PC-3 (cell line): Measurements from ENCODE around the gene ZNF319. TPM values are rescaled to one million over a fixed set of nuclear protein-coding genes. Genes with fewer than 3 reads are reported as not detected.
A peak's percentile ranks its signal among the peaks of the same experiment; 100 is the strongest.

Experiments used
- ATAC-seq: fragments of 200-7000 bp; cut with Tn5 transposase; 2 replicates; pipeline ENCODE4 v1.9.1; 2020; ENCODE audit warnings: mild to moderate bottlenecking, moderate library complexity
- BruUV-seq: library from RNA; stranded (reverse); fragments of 400-500 nt; replicated peaks from 2 replicates; lab custom pipeline; 2021; lab: Mats Ljungman, UMichigan
- CTCF ChIA-PET: fragments of 300-600 bp; sonication (Branson Sonifier 250); formaldehyde crosslinking; loops from one replicate; lab custom pipeline; 2022; ENCODE audit warnings: antibody characterized with exemption; lab: Charles Lee
- POLR2A ChIA-PET: fragments of 300-600 bp; sonication (Branson Sonifier 250); formaldehyde crosslinking; loops from one replicate; lab custom pipeline; 2022; ENCODE audit warnings: antibody characterized with exemption; ENCODE audit not compliant: unreplicated experiment; lab: Charles Lee
- DNase-seq: peaks from one replicate; pipeline ENCODE4 v3.0.0-alpha.2; 2015
- H2AFZ ChIP-seq: fragments of 300-600 bp; sonication (generic); 2 replicates; pipeline ENCODE4 v1.6.0; 2016; ENCODE audit warnings: antibody characterized with exemption, low read length
- H3F3A ChIP-seq: fragments of 300-600 bp; sonication (generic); one replicate; pipeline ENCODE4 v1.6.0; 2017; ENCODE audit warnings: antibody characterized with exemption, low read length, control low read depth, mild to moderate bottlenecking; ENCODE audit not compliant: unreplicated experiment
- H3K27ac ChIP-seq: fragments of 300-600 bp; sonication (generic); 2 replicates; pipeline ENCODE4 v1.5.1; 2016; ENCODE audit warnings: mild to moderate bottlenecking, low read length
- H3K27me3 ChIP-seq: fragments of 300-600 bp; sonication (generic); 2 replicates; pipeline ENCODE4 v1.6.1; 2016; ENCODE audit warnings: low read length, mixed read lengths
- H3K36me3 ChIP-seq: fragments of 300-600 bp; sonication (generic); 2 replicates; pipeline ENCODE4 v1.6.1; 2016; ENCODE audit warnings: low read depth, mixed run types, low read length, mixed read lengths
- H3K4me1 ChIP-seq: fragments of 300-600 bp; sonication (generic); 2 replicates; pipeline ENCODE4 v1.5.1; 2016; ENCODE audit warnings: low read length; ENCODE audit not compliant: insufficient read depth
- H3K4me2 ChIP-seq: fragments of 300-600 bp; sonication (generic); 2 replicates; pipeline ENCODE4 v1.6.0; 2016; ENCODE audit warnings: low read length
- H3K4me3 ChIP-seq: fragments of 300-600 bp; sonication (generic); 2 replicates; pipeline ENCODE4 v1.5.1; 2016; ENCODE audit warnings: mild to moderate bottlenecking, low read length, mixed read lengths
- H3K79me2 ChIP-seq: fragments of 300-600 bp; sonication (generic); 2 replicates; pipeline ENCODE4 v1.6.1; 2017; ENCODE audit warnings: low read length, mixed read lengths
- H3K9ac ChIP-seq: fragments of 300-600 bp; sonication (generic); 2 replicates; pipeline ENCODE4 v1.6.0; 2016; ENCODE audit warnings: mild to moderate bottlenecking, low read length
- H3K9me2 ChIP-seq: fragments of 300-600 bp; sonication (generic); replicated peaks from 2 replicates; pipeline ENCODE4 v1.6.1; 2016; ENCODE audit warnings: mixed run types, low read length, mixed read lengths
- H3K9me3 ChIP-seq: fragments of 300-600 bp; sonication (generic); 2 replicates; pipeline ENCODE4 v1.6.1; 2016; ENCODE audit warnings: low read length, mixed read lengths
- H4K20me1 ChIP-seq: fragments of 300-600 bp; sonication (generic); 2 replicates; pipeline ENCODE4 v1.6.1; 2016; ENCODE audit warnings: low read length, mixed read lengths
- EZH2 ChIP-seq: fragments of 300-600 bp; sonication (generic); IDR thresholded peaks from one replicate; pipeline ENCODE4 v1.6.1; 2017; ENCODE audit warnings: antibody characterized with exemption, mild to moderate bottlenecking, low read length; ENCODE audit not compliant: unreplicated experiment
- EZH2phosphoT487 ChIP-seq: fragments of 300-600 bp; sonication (generic); IDR thresholded peaks from 2 replicates; pipeline ENCODE4 v1.6.1; 2018; ENCODE audit warnings: mild to moderate bottlenecking, antibody characterized with exemption, low read length, borderline replicate concordance
- intact Hi-C: fragments of 100-400 bp; cut with micrococcal nuclease; formaldehyde crosslinking; loops from 2 replicates; pipeline ENCODE4 v1.9.0; 2023
- total RNA-seq: library from RNA; depleted of rRNA; stranded (reverse); fragments of >200 nt; gene quantifications from 2 replicates; pipeline ENCODE4 v1.2.3, GENCODE V29; 2014
- TF ChIP-seq, protein P1 (sequence below): fragments of 300-600 bp; sonication (generic); conservative IDR thresholded peaks from 2 replicates; pipeline ENCODE4 v1.5.1; 2017; ENCODE audit warnings: antibody characterized with exemption, low read depth, mild to moderate bottlenecking, low read length

The ZNF319 gene
- total RNA-seq, 1 experiment from 2014 or later, result 2.2 TPM

DNA sequence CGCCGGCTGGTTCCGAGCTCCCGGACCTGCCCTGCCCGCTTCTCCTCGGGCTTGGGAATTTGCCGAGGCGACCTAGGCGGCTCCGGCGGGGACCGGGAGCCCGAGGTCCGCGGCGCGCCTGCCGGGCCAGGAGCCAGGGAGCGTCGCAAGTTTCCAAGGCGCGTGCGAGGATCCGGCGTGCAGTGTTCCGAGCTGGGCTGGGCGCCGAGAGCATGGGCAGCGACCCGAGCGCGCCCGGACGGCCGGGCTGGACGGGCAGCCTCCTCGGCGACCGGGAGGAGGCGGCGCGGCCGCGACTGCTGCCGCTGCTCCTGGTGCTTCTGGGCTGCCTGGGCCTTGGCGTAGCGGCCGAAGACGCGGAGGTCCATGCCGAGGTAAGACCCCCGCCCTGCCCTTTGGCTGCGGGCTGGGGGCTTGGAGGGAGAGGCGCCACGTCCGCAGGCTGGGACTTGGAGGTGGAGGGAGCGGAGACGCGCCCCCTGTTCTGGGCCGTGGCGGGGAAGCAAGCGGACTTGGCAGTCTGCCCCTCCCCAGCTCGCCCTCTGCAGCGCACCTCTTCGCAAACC is 25.8 kb upstream of the ZNF319 start:
- H3F3A ChIP-seq, result no peaks in the 10 kb centered on the region
- H4K20me1 ChIP-seq, result no peaks in the 10 kb centered on the region
- H3K4me1 ChIP-seq, result peaks cover 28% of the 10 kb centered on the region
- CTCF ChIA-PET, result interaction anchor here (0.6 to 1.3 kb wide), 2 partner anchors 96 to 570 kb away, joined by 5 to 7 read pairs; no protein-coding TSS in a partner anchor
- H3K4me2 ChIP-seq, result peak overlapping the region; percentile 89
- H3K9me3 ChIP-seq, result no peaks in the 10 kb centered on the region
- H3K9ac ChIP-seq, result no peak overlapping the region
- POLR2A ChIA-PET, result no interaction called here
- peak overlapping the region; percentile 84 for H2AFZ ChIP-seq
- H3K36me3 ChIP-seq, result no peaks in the 10 kb centered on the region
- intact Hi-C loops, result loop anchor here (10.0 kb wide), 1 partner anchor 279 kb away; no protein-coding TSS in a partner anchor
- no peaks in the 10 kb centered on the region for H3K79me2 ChIP-seq
- no TSS peak for BruUV-seq
- no peaks in the 10 kb centered on the region for H3K27me3 ChIP-seq
- H3K9me2 ChIP-seq, result no peaks in the 10 kb centered on the region
- TF ChIP-seq EZH2 (no peak), EZH2phosphoT487 (no peak)
- TF ChIP-seq, protein P1, sequence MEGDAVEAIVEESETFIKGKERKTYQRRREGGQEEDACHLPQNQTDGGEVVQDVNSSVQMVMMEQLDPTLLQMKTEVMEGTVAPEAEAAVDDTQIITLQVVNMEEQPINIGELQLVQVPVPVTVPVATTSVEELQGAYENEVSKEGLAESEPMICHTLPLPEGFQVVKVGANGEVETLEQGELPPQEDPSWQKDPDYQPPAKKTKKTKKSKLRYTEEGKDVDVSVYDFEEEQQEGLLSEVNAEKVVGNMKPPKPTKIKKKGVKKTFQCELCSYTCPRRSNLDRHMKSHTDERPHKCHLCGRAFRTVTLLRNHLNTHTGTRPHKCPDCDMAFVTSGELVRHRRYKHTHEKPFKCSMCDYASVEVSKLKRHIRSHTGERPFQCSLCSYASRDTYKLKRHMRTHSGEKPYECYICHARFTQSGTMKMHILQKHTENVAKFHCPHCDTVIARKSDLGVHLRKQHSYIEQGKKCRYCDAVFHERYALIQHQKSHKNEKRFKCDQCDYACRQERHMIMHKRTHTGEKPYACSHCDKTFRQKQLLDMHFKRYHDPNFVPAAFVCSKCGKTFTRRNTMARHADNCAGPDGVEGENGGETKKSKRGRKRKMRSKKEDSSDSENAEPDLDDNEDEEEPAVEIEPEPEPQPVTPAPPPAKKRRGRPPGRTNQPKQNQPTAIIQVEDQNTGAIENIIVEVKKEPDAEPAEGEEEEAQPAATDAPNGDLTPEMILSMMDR, result no peak
- peak; percentile 28 for DNase-seq
- no peak overlapping the region for H3K27ac ChIP-seq
- peak; percentile 35 for ATAC-seq
- H3K4me3 ChIP-seq, result peak overlapping the region; percentile 69

DNA sequence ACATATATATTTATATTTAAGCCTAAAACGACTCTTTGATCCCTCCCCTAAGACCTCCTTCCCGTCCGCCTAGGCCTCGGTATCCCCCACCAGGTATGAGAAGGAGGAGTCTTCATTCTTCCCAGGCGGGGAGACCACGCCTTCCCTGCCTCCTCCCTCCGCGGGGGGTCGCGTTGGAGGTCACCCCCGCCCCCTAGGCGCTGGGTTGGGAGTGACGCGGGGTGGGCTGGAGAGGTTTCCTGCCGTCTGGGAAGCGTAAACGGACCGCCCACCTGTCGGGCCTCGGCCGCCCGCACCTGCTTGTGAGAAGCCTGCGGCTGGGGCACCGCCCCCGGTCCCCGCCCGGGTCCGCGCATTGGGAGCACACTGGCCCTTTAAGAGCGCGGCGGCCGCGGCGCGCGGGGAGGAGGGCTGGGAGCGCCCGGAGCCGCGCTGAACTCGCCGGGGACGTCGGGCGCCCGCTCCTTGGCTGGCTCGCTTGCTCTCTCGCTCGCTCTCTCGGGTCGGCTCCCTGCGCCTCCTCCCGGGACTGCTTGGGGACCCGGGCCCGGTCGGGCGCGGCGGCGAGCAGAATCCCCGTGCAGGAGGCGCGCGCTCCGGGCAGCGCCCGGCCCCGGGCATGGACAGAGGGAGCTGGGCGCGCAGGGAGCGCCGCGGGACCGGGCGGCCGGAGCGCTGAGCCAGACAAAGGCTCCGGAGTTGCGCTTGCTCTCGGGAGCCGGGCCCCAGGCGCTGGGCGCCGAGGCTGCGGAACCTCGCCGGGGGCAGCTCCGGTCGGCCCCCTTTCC is 25.1 kb upstream of the ZNF319 start, which contains the start of gene MMP15:
MMP15 (plus strand) TSS at position 404 of the 788 bp plus-strand sequence. CDS start 597 bp downstream, outside the sequence.
- TF ChIP-seq EZH2 (no peak), EZH2phosphoT487 (no peak)
- TF ChIP-seq, protein P1, result no peak
- BruUV-seq, result no TSS peak
- POLR2A ChIA-PET, result no interaction called here
- H3K4me2 ChIP-seq, result peak within 1 kb of the TSS; percentile 89
- no peak within 1 kb of the TSS for H3K9ac ChIP-seq
- no peaks in the 10 kb centered on the region for H3F3A ChIP-seq
- H3K27ac ChIP-seq, result no peak within 1 kb of the TSS
- H4K20me1 ChIP-seq, result no peaks in the 10 kb centered on the region
- H3K79me2 ChIP-seq, result no peaks in the 10 kb centered on the region
- peaks cover 29% of the 10 kb centered on the region for H3K4me1 ChIP-seq
- ATAC-seq (peak; percentile 60), DNase-seq (peak; percentile 68)
- H2AFZ ChIP-seq, result peak within 1 kb of the TSS; percentile 84
- H3K27me3 ChIP-seq, result no peaks in the 10 kb centered on the region
- H3K9me3 ChIP-seq, result no peaks in the 10 kb centered on the region
- intact Hi-C loops, result loop anchor here (10.0 kb wide), 1 partner anchor 279 kb away; no protein-coding TSS in a partner anchor
- no peaks in the 10 kb centered on the region; the same call in 1 of the 2 replicates for H3K36me3 ChIP-seq
- CTCF ChIA-PET, result interaction anchor here (0.6 to 1.3 kb wide), 2 partner anchors 96 to 571 kb away, joined by 5 to 7 read pairs; no protein-coding TSS in a partner anchor
- H3K4me3 ChIP-seq, result peak within 1 kb of the TSS; percentile 69
- no peaks in the 10 kb centered on the region for H3K9me2 ChIP-seq
